Measurements from ENCODE around the gene CCNY.

The CCNY gene

GRCh38 chr10:35359056-35359455 is 22.7 kb downstream of the CCNY start:
- no peak for FAIRE-seq

GRCh38 chr10:35359873-35360272 is 23.6 kb downstream of the CCNY start:
- no peak for FAIRE-seq

GRCh38 chr10:35362701-35363350 is 26.5 kb downstream of the CCNY start:
- no peak for FAIRE-seq

GRCh38 chr10:35363587-35363986 is 27.3 kb downstream of the CCNY start:
- no peak for FAIRE-seq

- peak; percentile 13 for FAIRE-seq
Observed at GRCh38 chr10:35364808-35365207, 28.5 kb downstream of the CCNY start.

GRCh38 chr10:35365994-35366393 is 29.7 kb downstream of the CCNY start:
- FAIRE-seq: no peak

- no peak for FAIRE-seq
Observed at GRCh38 chr10:35367107-35367859, 31.0 kb downstream of the CCNY start.

GRCh38 chr10:35367982-35368381 is 31.7 kb downstream of the CCNY start:
- FAIRE-seq: no peak

- no peak for FAIRE-seq
Observed at GRCh38 chr10:35368485-35369048, 32.3 kb downstream of the CCNY start.

GRCh38 chr10:35369049-35369611 is 32.8 kb downstream of the CCNY start:
- no peak for FAIRE-seq

GRCh38 chr10:35371731-35372130 is 35.4 kb downstream of the CCNY start:
- FAIRE-seq: no peak

- no peak for FAIRE-seq
Observed at GRCh38 chr10:35372329-35372728, 36.0 kb downstream of the CCNY start.

GRCh38 chr10:35375091-35375765 is 38.9 kb downstream of the CCNY start:
- FAIRE-seq: no peak

GRCh38 chr10:35377050-35377728 is 40.9 kb downstream of the CCNY start:
- FAIRE-seq: no peak

GRCh38 chr10:35378541-35379210 is 42.4 kb downstream of the CCNY start:
- no peak for FAIRE-seq

- FAIRE-seq: peak; percentile 36
Observed at GRCh38 chr10:35379226-35380137, 43.2 kb downstream of the CCNY start.

GRCh38 chr10:35382096-35382495 is 45.8 kb downstream of the CCNY start:
- FAIRE-seq: no peak

GRCh38 chr10:35384265-35384868 is 48.1 kb downstream of the CCNY start:
- no peak for FAIRE-seq

GRCh38 chr10:35386594-35387174 is 50.4 kb downstream of the CCNY start:
- FAIRE-seq: no peak

- no peak for FAIRE-seq
Observed at GRCh38 chr10:35387768-35388167, 51.5 kb downstream of the CCNY start.

Measured in islet of Langerhans (tissue), 1 donor.